Measurements from ENCODE around the gene SPAG17.

Gene SPAG17

DNA sequence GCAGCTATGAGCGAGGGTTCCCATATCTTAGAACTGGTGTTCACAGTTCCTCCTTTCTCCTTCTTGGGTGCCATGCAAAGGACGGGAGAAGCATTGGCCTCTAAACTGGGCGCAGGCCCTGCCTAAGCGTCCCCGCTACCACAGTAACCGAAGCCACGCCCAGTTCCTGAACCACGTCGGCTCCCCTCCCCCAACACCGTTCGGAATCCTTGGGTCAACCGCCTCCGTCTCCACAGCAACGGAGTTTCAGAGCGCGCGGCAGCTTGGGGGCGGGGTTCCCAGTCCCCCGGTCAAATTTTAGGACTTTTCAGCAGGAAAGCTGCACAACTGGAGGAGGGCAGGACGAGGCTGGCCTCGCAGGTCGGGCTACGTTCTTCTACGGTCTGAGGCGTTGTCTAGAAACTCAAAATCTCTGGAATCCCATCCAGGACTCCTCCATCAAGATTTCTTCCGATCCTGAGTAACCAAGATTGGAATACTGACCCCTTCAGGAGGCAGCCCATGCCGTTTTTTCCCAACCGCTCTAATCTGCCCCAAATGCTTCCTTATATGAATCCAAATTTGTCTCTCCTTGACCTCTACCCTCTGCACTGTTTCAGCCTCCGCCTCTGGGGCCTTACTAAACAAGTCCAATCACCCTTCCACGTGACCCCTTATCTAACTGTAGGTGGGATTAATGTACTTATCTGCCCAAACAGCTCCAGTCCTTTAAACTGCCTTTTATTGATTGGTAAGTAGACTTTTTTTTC, at the start of gene SPAG17:
TSS of gene SPAG17 (minus strand) at position 145 of the 749 bp plus-strand sequence. CDS start at position 74, 71 bp downstream.
- no peak for DNase-seq

- no peak for DNase-seq
Observed at GRCh38 chr1:118225471-118225870, 40.4 kb upstream of the SPAG17 start.

- DNase-seq = no peak
Observed at GRCh38 chr1:118223426-118223825, 38.4 kb upstream of the SPAG17 start.

- DNase-seq = no peak
Observed at GRCh38 chr1:118219438-118219837, 34.4 kb upstream of the SPAG17 start.

- DNase-seq = no peak
Observed at GRCh38 chr1:118217141-118217838, 32.3 kb upstream of the SPAG17 start.

DNA sequence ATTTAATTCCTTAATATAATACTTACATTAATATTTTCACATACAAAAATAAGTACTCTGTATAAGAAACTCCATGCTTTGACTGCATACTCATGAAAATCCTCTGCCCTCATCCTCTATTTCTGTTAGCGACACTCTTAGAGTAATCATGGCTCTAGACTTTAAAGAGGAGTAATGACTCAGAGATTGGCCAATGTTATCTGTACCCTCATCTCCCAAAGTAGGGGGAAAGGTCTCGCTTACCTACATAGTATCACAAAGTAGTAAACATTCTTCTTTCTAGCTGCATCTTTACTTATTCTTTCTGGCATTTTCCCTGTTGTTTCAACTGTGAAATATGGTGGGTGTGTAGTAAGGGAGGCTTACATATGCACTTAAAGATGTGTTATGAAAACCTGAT, 29.8 kb upstream of the SPAG17 start:
- no peak for DNase-seq

DNA sequence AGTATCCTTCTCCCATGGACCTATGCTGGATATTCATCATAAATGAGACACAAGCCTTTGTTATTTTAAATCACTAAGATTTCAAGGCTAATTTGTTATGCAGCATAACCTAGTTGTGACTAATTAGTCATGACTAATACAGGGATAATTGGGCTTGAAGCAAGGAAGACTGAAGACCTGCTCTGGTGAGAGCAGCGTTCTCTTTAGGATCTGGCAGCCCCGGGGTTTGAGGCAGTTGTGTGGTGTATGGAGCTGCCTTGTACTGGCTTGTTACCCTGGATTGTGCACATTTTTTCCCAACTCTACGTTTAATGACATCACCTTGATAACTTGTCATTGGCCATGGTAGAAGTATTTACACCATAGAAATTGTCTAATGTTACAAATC, 25.7 kb upstream of the SPAG17 start:
- no peak for DNase-seq

GRCh38 chr1:118210051-118210722, 25.2 kb upstream of the SPAG17 start:
- no peak for DNase-seq

DNA sequence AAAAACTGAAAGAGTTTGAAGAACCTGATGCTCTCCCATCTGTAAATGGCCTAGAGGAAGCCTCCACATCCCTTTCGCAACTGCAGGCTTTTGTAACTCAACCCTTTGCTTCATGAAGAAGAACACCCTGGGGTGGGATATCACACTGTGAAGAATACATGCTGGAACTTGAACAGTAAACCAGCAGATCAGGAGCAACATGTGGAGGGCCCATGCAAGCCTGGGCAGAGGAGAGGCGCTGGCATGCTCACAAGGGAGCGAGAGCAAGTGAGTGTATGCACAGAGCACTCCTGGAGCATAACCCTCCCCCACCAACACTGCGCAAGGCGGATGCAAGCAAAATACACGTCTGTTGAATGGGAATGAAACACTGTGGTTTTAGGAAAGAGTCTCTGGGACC, 24.6 kb upstream of the SPAG17 start:
- no peak for DNase-seq

- no peak for DNase-seq
Observed at GRCh38 chr1:118206966-118207365, 21.9 kb upstream of the SPAG17 start.

DNA sequence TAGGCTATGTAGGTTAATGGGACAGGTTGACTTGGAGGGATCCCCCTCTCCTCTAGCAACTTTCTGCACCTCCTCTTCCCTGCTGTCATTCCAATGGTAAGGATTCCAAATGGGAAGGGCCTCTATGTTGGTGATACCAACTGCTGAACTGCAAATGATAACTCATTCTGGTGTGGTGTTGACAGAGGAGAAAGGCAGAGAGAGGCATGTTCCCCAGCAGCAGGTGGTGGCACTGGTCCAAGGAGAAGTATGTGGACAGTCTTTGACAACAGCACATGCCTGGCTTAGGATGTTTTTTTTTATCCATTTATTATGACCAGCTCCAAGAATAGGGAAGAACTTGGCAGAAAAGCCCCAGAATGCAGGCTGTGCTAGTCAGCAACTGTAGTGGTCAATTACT, 19.6 kb upstream of the SPAG17 start:
- no peak for DNase-seq

GRCh38 chr1:118204105-118204504, 19.1 kb upstream of the SPAG17 start:
- no peak for DNase-seq

DNA sequence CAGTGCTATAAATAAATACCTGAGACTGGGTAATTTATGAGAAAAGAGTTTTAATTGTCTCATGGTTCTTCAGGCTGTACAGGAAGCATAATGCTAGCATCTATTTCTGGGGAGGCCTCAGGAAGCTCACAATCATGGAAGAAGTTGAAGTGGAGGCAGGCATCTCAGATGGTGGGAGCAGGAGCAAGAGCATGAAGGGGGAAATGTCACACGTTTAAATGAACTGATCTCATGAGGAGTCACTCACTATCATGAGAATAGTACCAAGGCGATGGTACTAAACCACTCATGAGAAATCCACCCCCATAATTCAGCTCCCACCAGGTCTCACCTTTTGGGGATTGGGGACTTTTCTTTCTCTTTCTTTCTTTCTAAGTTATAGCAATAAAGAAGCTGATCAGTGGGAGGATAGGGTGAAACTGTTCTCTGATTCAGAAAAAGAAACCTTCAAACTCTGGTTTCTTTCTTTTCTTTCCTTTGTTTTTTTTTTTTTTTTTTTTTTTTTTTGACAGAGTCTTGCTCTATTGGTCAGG, 17.1 kb upstream of the SPAG17 start:
- DNase-seq = no peak

DNA sequence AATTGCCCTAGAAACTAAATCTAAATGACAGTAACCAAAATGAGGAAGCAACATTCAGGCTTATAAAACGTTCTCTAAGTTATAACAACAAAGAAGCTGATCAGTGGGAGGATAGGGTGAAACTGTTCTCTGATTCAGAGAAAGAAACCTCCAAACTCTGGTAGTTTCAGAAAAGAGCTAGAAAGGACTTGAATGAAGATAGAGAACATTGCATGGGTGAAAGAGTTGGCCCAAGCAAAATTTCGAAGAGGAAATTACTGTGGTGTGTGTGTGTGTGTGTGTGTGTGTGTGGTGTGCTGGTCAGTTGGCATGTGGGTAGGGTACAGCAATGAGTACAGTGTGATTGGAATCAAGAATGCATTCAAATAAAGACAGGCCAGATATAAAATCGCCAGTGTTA, 16.5 kb upstream of the SPAG17 start:
- no peak for DNase-seq

DNA sequence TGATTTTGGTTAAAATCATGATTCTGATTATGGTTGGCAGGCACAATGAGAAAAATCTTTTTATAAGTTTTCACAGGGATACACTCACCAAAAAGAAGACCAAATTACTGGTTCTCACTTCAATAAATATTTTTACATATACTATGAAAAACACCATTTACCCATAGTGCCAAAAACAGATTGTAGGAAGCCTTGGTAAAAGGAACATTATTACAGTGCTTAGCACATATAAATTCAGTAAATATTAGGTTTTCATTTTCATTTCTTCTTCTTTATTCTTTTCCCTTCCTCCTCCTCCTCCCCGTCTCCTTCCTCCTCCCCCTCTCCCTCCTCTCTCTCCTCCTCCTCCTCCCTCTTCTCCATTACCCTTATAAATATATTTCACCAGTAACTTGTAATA, 15.8 kb upstream of the SPAG17 start:
- DNase-seq = no peak

- DNase-seq = no peak
Observed at GRCh38 chr1:118190561-118190960, 5.5 kb upstream of the SPAG17 start.

- DNase-seq = no peak
Observed at GRCh38 chr1:118189564-118189963, 4.5 kb upstream of the SPAG17 start.

DNA sequence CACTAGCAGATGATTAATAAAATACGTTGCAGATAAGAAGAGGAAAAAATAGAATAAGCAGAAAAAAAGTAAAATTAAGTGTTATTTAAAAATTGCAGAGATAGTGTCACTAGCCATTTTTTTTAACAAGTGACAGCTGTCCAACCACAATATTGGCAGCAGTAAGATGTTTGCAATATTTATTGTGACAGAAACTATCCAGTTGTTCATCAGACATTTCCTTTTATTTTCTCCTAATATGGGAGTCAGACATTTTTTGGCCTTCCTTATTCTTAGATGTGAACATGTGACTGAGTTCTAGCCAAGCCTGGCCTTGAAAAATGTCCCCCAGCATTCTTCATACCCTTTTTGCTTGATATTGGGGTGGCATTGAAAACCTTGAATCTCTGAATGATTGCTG, 3.4 kb upstream of the SPAG17 start:
- no peak for DNase-seq

- DNase-seq = no peak
Observed at GRCh38 chr1:118186026-118186425, 998 bp upstream of the SPAG17 start.

DNA sequence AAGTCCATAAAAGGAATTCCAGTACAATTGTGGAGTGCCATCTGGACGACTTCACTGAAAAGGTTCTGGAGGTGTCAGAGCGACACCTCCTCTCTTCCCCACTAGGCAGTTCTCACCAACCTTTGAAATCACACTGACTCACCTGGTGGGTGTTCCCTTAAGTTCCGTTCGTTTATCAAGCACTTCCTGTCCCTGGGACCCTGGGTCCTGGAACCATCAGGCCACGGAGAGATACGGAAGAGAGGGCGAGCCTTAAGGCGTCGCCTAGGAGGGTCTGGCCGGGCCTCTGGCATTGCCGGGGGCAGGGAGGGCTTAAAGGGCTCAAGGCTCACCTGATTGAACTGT, 317 bp downstream of the SPAG17 start:
- no peak for DNase-seq

DNA sequence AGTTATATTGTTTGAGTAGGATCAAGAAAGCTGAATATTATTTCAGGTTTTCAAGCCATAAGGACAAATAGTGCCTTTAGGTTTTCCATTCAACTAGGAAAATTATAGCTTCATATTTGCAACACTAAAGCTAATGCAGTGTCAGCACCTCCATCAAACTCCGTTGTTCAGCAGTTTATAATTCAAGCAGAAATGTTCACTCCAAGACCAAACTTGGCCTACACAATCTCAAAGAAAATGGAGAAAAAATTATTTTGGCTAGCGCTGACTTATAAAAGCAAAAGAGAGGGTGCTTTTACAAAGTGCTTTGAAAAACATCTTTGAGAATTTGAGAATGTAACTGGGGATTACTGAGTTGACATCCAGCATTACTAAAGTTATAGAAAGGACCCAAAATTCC, 1.4 kb downstream of the SPAG17 start:
- DNase-seq = no peak

GRCh38 chr1:118177998-118178397, 7.0 kb downstream of the SPAG17 start:
- DNase-seq = no peak

GRCh38 chr1:118169016-118169415, 16.0 kb downstream of the SPAG17 start:
- no peak for DNase-seq

DNA sequence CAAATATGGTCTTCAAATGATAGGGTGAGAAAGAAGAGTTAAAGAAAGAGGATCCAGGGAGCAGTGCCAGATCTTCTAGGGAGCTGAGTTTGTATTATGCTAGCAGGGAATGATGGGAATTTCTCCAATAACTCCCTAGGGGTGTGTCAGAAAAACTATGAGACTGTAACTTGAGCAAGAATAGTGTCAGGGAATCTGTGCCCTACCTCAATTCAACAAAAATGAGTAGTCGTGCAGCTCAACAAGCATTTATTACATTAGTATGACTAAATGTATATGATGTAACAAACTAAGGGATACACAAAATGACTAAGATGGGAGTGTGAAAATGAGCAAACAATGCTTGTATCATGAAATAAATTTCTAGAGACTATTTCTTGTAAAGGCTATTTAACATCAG, 24.2 kb downstream of the SPAG17 start:
- no peak for DNase-seq

All from NCI-H1436 (cell line).